Tibial nerve (tissue), 4 donors: Measurements from ENCODE around the gene SCTR. TPM values are rescaled to one million over a fixed set of nuclear protein-coding genes. Genes with fewer than 3 reads are reported as not detected.

Source experiments
- DNase-seq, 2 donors: peaks; one replicate each; pipeline ENCODE4 v3.0.0-alpha.2; 2019; ENCODE audit warnings: low spot score in 2 of 2
- H3K27ac ChIP-seq, 4 donors: fragments of 200-600 bp; sonication (generic) in 3 of 4; one replicate each; pipeline ENCODE4 v1.5.1; 2017 to 2019; ENCODE audit warnings: mild to moderate bottlenecking in 1 of 4
- H3K27me3 ChIP-seq, 2 donors: fragments of 200-600 bp; sonication (generic) in 1 of 2; one replicate each; pipeline versions ENCODE4 v1.5.1 to v1.6.0; 2017 to 2019
- H3K36me3 ChIP-seq, 3 donors: fragments of 200-600 bp; sonication (generic); one replicate each; pipeline ENCODE4 v1.5.1; 2018 to 2019
- H3K4me1 ChIP-seq, 4 donors: fragments of 200-600 bp; sonication (generic) in 3 of 4; one replicate each; pipeline ENCODE4 v1.5.1; 2017 to 2019
- H3K4me3 ChIP-seq, 4 donors: fragments of 200-600 bp; sonication (generic) in 3 of 4; one replicate each; pipeline ENCODE4 v1.5.1; 2017 to 2019; ENCODE audit warnings: mild to moderate bottlenecking in 1 of 4, moderate library complexity in 1 of 4
- H3K9me3 ChIP-seq, 4 donors: fragments of 200-600 bp; sonication (generic) in 3 of 4; one replicate each; pipeline ENCODE4 v1.5.1; 2017 to 2019
- EP300 ChIP-seq, 2 donors: sonication (generic); formaldehyde crosslinking; IDR thresholded peaks; one replicate each; pipeline ENCODE4 v1.6.1; 2017; ENCODE audit warnings: antibody characterized with exemption in 2 of 2, mild to moderate bottlenecking in 1 of 2
- POLR2A ChIP-seq, 2 donors: fragments of 450-650 bp; IDR thresholded peaks; one replicate each; pipeline ENCODE4 v1.6.1; 2017; ENCODE audit warnings: antibody characterized with exemption in 2 of 2, mild to moderate bottlenecking in 2 of 2, moderate library complexity in 2 of 2
- WGBS, 2 donors: methylation state at CpG; one replicate each; pipeline ENCODE4 v1.1.5; 2018; 5-methylcytosine and 5-hydroxymethylcytosine counted together
- total RNA-seq, 4 donors: library from RNA; depleted of rRNA; stranded (reverse); fragments of >200 nt; gene quantifications; one replicate each; pipeline ENCODE4 v1.1.0, GENCODE V29; 2016
- TF ChIP-seq, protein P1 (sequence below), 5 experiments: fragments of 200-600 bp in 3 of 5; fragments of 450-650 bp in 2 of 5; sonication (generic) in 3 of 5; IDR thresholded peaks; one replicate each; pipeline ENCODE4 v1.5.1; 2016 to 2019; ENCODE audit warnings: antibody characterized with exemption in 5 of 5, mild to moderate bottlenecking in 3 of 5, moderate library complexity in 2 of 5

Gene SCTR
- total RNA-seq, 4 donors from 2014 or later = not detected

DNA sequence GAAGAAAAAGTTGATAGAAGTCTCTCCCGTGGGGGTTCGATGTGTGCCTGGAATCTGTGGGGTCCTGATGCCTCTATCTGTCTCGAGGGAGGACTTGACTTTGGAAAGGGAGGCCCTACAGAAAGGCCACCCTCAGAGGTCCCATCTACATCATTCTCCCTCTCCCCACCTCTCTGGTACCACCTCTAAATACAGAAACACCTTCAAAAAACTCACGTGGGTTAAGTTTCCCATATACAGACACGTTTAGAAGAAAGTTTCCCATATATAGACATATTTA lies 97.9 kb downstream of the SCTR start:
- 54 to 66% methylated on average over 5 of the region's 5 CpGs for WGBS, 2 donors
- DNase-seq = no peak
- no peaks in the 10 kb centered on the region for H3K36me3 ChIP-seq
- TF ChIP-seq EP300 (IDR thresholded peaks at IDR 0.05) (no peak), POLR2A (IDR thresholded peaks at IDR 0.05) (no peak)
- TF ChIP-seq, protein P1, sequence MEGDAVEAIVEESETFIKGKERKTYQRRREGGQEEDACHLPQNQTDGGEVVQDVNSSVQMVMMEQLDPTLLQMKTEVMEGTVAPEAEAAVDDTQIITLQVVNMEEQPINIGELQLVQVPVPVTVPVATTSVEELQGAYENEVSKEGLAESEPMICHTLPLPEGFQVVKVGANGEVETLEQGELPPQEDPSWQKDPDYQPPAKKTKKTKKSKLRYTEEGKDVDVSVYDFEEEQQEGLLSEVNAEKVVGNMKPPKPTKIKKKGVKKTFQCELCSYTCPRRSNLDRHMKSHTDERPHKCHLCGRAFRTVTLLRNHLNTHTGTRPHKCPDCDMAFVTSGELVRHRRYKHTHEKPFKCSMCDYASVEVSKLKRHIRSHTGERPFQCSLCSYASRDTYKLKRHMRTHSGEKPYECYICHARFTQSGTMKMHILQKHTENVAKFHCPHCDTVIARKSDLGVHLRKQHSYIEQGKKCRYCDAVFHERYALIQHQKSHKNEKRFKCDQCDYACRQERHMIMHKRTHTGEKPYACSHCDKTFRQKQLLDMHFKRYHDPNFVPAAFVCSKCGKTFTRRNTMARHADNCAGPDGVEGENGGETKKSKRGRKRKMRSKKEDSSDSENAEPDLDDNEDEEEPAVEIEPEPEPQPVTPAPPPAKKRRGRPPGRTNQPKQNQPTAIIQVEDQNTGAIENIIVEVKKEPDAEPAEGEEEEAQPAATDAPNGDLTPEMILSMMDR (IDR thresholded peaks at IDR 0.05) = no peak
- peaks cover 0 to 2% (median 0%) of the 10 kb centered on the region in 4 donors for H3K9me3 ChIP-seq
- peaks cover 0 to 45% (median 12%) of the 10 kb centered on the region in 4 donors for H3K4me1 ChIP-seq
- H3K27me3 ChIP-seq = no peaks in the 10 kb centered on the region
- no peak overlapping the region for H3K4me3 ChIP-seq
- H3K27ac ChIP-seq = peak overlapping the region in 3 of 4 donors; percentile 25 to 62 (median 43)

- TF ChIP-seq POLR2A (IDR thresholded peaks at IDR 0.05) (no peak), EP300 (IDR thresholded peaks at IDR 0.05) (no peak)
- TF ChIP-seq, protein P1 (IDR thresholded peaks at IDR 0.05) = no peak
- H3K27ac ChIP-seq = peak overlapping the region in 3 of 4 donors; percentile 25 to 62 (median 43)
- DNase-seq = no peak
- peaks cover 0 to 41% (median 12%) of the 10 kb centered on the region in 4 donors for H3K4me1 ChIP-seq
- no peaks in the 10 kb centered on the region for H3K36me3 ChIP-seq
- 71 to 73% methylated on average over 7 of the region's 7 CpGs for WGBS, 2 donors
- H3K4me3 ChIP-seq = no peak overlapping the region
- H3K27me3 ChIP-seq = no peaks in the 10 kb centered on the region
- H3K9me3 ChIP-seq = peaks cover 0 to 5% (median 0%) of the 10 kb centered on the region in 4 donors
Measured at GRCh38 chr2:119425620-119426395, 98.5 kb downstream of the SCTR start.

DNA sequence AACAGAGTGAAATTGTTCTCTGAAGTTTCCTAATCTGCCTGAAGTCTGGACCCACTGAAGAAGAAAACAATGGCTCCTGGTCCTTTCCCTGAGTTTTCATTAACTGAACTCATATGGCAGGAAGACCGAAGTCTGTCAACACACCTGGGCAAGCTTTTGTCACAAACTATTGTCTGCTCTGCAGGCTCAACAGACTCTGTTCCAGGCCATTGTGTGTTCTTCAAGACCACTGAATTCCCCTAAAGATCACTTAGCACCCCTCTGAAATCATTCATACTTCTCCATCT lies 99.2 kb downstream of the SCTR start:
- 75 to 93% methylated on average over 1 of the region's 1 CpG for WGBS, 2 donors
- peak overlapping the region in 1 of 4 donors; percentile 20 for H3K27ac ChIP-seq

GRCh38 chr2:119424284-119425118 lies 99.8 kb downstream of the SCTR start:
- DNase-seq = no peak
- H3K4me1 ChIP-seq = peaks cover 0 to 28% (median 11%) of the 10 kb centered on the region in 4 donors
- no peak overlapping the region for H3K27ac ChIP-seq
- peaks cover 0 to 5% (median 0%) of the 10 kb centered on the region in 4 donors for H3K9me3 ChIP-seq
- 82% methylated on average over 10 of the region's 10 CpGs for WGBS, 2 donors
- H3K36me3 ChIP-seq = no peaks in the 10 kb centered on the region
- H3K27me3 ChIP-seq = no peaks in the 10 kb centered on the region
- TF ChIP-seq POLR2A (IDR thresholded peaks at IDR 0.05) = no peak
- no peak for TF ChIP-seq EP300 (IDR thresholded peaks at IDR 0.05)
- TF ChIP-seq, protein P1 (IDR thresholded peaks at IDR 0.05) = no peak
- H3K4me3 ChIP-seq = no peak overlapping the region

More for the DNA sequence above, 99.2 kb downstream of the SCTR start:
- H3K4me3 ChIP-seq = no peak overlapping the region
- TF ChIP-seq, protein P1 (IDR thresholded peaks at IDR 0.05) = no peak
- TF ChIP-seq POLR2A (IDR thresholded peaks at IDR 0.05) = no peak
- TF ChIP-seq EP300 (IDR thresholded peaks at IDR 0.05) = no peak
- H3K27me3 ChIP-seq = no peaks in the 10 kb centered on the region
- H3K36me3 ChIP-seq = no peaks in the 10 kb centered on the region
- peaks cover 0 to 5% (median 0%) of the 10 kb centered on the region in 4 donors for H3K9me3 ChIP-seq
- no peak for DNase-seq
- H3K4me1 ChIP-seq = peaks cover 0 to 34% (median 12%) of the 10 kb centered on the region in 4 donors

DNA sequence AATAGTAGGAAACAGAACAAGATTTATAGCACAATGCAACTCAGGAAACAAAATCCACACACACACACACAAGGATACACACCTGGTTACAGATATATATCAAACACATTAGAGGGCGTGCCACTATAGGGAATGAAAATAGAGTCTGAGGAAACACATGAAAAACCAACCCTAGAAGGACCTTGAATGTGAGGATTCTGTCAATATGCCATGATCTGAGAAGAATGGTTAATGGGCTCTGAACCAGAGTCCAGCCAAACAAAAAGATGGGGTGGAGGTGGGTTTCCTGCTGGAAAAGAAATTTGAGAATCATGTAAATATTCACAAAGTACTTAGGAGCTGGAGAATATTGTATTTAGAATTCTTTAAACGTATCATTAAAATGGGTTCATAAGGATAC lies 100.5 kb downstream of the SCTR start:
- peaks cover 0 to 21% (median 10%) of the 10 kb centered on the region in 4 donors for H3K4me1 ChIP-seq
- H3K9me3 ChIP-seq = peaks cover 0 to 5% (median 0%) of the 10 kb centered on the region in 4 donors
- H3K27me3 ChIP-seq = no peaks in the 10 kb centered on the region
- TF ChIP-seq POLR2A (IDR thresholded peaks at IDR 0.05) (no peak), EP300 (IDR thresholded peaks at IDR 0.05) (no peak)
- TF ChIP-seq, protein P1 (IDR thresholded peaks at IDR 0.05) = no peak
- WGBS, 2 donors = 76 to 93% methylated on average over 2 of the region's 2 CpGs
- no peak overlapping the region for H3K4me3 ChIP-seq
- DNase-seq = no peak
- no peak overlapping the region for H3K27ac ChIP-seq
- no peaks in the 10 kb centered on the region for H3K36me3 ChIP-seq
